GM12874 (cell line): ENCODE results near the gene NOS1.

Experiments used
- CTCF ChIP-seq: IDR thresholded peaks from 2 replicates; pipeline ENCODE4 v1.5.1; 2011; ENCODE audit warnings: low read depth, mild to moderate bottlenecking, control low read depth, low read length, moderate library complexity; ENCODE audit not compliant: insufficient read depth

Gene NOS1

DNA sequence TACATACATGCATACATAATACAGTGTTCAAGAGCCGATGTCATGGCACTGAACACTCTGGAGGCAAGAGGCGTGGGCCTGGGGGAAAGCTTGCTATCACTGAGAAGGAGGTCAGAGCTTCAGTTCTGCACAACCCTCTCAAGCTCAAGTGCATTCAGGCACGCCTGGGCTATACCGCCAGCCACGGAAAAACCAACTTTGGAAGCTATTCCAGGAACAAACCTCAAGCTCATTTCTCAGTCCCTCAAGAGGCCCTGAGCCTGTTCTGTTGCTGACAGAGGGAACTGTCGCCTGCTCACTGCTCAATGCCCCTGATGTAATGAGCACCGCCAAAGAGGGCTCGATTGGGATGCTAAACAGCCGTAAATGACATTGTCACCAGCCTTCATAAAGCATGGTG lies 9.2 kb downstream of the NOS1 start:
- TF ChIP-seq CTCF = no peak

DNA sequence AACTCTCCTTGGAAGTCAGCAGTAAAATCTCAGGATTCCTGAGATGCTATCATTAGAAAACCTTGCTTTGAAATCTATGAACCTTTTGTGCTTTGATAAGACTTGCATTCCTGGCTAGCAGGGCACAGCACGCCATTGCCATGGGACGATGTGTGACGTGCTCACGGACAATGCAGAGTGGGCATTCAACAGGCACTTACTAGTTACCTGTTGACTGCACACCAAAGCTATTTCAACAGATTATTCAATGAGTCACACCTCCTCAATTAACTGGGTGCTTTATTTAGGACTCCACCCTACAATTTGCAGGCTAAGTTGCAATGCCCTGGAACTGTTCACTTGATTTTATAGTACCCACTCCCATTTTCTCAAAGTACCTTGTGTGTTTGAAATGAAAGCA lies 11.3 kb downstream of the NOS1 start:
- no peak for TF ChIP-seq CTCF

DNA sequence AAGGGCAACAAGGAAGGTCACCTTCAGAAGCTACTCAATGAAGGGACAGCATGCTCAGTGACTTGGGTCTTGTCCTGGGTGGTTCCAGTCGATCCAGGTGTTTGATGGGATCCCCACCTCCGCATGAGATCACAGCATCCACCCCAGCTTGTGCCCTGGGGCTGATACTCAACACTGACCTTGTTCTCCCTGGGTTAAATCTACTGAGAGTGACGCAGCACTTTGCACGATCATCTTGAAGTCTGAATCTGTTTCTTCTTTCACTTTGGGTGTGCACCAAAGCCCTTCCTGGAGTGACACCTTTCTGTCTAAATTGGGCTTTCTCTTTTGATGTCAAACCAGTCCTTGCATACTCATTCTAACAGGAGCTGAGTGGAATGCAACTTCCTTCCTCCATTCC lies 13.8 kb downstream of the NOS1 start:
- no peak for TF ChIP-seq CTCF

GRCh38 chr12:117344716-117345115 lies 16.7 kb downstream of the NOS1 start:
- TF ChIP-seq CTCF = no peak

- TF ChIP-seq CTCF = no peak
Observed at GRCh38 chr12:117343849-117344248, 17.6 kb downstream of the NOS1 start.

DNA sequence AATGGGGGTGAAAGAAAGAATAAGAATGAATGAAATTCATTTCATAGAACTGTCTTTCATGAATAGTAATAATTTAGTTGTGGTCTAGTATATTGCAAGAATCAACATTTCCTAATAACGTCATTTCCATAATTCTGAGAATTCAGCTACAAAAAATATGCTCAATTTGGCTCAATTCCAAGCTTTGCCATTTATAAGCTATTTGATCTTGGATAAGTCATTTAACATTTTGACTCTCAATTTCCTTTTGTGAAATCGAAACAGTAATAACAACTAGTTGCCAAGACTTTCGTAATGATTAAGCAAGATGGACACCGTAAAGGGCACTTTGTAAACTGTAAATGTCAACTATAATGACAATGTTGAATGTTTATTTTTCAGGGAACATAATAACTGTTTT lies 18.1 kb downstream of the NOS1 start:
- no peak for TF ChIP-seq CTCF

DNA sequence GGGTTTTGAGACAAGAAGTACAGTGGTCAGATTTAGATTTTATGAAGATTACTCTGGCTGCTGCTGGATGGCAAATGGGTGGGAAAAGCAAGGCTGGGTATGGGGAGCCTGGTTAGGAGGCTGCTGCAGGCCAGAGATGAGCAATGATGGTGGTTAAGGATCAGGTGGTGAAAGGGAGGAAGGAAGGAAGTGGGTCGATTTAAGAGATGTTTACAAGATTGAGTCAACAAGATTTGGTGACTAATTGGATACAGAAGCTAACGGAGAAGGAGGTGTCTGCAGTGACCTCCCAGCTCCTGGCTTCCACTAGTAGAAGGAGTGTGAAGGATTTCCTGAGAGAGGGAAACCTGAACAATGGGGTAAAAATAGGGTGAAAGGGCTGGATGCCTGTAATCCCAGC lies 18.7 kb downstream of the NOS1 start:
- no peak for TF ChIP-seq CTCF

DNA sequence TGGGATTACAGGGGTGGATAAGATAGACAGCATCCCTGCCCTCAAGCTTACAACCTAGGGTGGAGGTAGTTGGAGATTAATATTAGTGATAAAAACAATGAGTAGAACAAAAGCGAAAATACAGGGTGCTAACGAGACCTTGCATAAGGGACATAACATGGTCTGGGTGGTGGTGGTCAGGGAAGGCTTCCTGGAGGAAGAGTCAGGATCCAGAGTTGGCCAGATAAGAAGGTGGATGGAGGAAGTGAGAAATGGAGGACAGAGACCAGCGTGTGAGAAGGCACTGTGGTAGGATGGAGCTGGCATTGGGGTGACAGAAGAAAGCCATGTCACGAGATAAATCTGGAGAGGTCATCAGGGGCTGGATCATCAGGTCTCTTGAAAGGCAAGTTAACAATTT lies 19.2 kb downstream of the NOS1 start:
- no peak for TF ChIP-seq CTCF
